GM06990 (cell line): ENCODE measurements around the gene STAMBPL1.

ENCODE experiments used
- DNase-seq: peaks from one replicate; pipeline ENCODE4 v3.0.0-alpha.2; 2011; ENCODE audit not compliant: insufficient read length; ENCODE audit errors: extremely low read depth
- H3K27me3 ChIP-seq: replicated peaks from 2 replicates; pipeline ENCODE4 v1.6.0; 2011; ENCODE audit warnings: low read length; ENCODE audit not compliant: control insufficient read depth, insufficient read depth
- H3K36me3 ChIP-seq: 2 replicates; pipeline ENCODE4 v1.5.1; 2011; ENCODE audit warnings: low read length; ENCODE audit not compliant: control insufficient read depth, insufficient read depth
- H3K4me3 ChIP-seq: replicated peaks from 2 replicates; pipeline ENCODE4 v1.5.1; 2011; ENCODE audit warnings: low read depth, mild to moderate bottlenecking, control low read depth, low read length
- TF ChIP-seq, protein P1 (sequence below): IDR thresholded peaks from 2 replicates; pipeline ENCODE4 v1.5.1; 2011; ENCODE audit warnings: low read length, control low read depth, mild to moderate bottlenecking, inconsistent platforms; ENCODE audit not compliant: insufficient read depth, poor library complexity, severe bottlenecking

Gene STAMBPL1

DNA sequence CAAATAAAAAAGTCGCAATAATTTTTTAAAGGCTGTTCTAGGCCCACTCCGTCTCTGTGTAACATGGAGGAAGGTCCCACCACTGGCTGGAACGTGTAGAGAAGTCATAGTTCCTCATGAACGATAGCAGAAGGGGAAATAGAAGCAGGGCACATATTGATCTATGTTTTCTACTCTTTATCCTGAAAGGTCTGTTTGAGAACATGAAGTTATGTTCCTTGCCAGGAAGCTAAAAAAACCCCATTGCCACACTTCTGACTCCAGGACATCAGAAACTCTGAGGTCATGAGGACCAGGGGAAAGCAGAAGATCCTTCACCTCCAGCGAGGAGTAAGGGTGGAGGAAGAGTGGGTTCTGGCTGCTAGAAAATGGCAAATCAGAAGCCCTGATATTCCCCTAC, 39.2 kb upstream of the STAMBPL1 start:
- Histone ChIP-seq H3K27me3 (no peaks in the 10 kb centered on the region), H3K4me3 (no peak overlapping the region), H3K36me3 (no peaks in the 10 kb centered on the region)
- no peak for DNase-seq
- TF ChIP-seq, protein P1, sequence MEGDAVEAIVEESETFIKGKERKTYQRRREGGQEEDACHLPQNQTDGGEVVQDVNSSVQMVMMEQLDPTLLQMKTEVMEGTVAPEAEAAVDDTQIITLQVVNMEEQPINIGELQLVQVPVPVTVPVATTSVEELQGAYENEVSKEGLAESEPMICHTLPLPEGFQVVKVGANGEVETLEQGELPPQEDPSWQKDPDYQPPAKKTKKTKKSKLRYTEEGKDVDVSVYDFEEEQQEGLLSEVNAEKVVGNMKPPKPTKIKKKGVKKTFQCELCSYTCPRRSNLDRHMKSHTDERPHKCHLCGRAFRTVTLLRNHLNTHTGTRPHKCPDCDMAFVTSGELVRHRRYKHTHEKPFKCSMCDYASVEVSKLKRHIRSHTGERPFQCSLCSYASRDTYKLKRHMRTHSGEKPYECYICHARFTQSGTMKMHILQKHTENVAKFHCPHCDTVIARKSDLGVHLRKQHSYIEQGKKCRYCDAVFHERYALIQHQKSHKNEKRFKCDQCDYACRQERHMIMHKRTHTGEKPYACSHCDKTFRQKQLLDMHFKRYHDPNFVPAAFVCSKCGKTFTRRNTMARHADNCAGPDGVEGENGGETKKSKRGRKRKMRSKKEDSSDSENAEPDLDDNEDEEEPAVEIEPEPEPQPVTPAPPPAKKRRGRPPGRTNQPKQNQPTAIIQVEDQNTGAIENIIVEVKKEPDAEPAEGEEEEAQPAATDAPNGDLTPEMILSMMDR = no peak

DNA sequence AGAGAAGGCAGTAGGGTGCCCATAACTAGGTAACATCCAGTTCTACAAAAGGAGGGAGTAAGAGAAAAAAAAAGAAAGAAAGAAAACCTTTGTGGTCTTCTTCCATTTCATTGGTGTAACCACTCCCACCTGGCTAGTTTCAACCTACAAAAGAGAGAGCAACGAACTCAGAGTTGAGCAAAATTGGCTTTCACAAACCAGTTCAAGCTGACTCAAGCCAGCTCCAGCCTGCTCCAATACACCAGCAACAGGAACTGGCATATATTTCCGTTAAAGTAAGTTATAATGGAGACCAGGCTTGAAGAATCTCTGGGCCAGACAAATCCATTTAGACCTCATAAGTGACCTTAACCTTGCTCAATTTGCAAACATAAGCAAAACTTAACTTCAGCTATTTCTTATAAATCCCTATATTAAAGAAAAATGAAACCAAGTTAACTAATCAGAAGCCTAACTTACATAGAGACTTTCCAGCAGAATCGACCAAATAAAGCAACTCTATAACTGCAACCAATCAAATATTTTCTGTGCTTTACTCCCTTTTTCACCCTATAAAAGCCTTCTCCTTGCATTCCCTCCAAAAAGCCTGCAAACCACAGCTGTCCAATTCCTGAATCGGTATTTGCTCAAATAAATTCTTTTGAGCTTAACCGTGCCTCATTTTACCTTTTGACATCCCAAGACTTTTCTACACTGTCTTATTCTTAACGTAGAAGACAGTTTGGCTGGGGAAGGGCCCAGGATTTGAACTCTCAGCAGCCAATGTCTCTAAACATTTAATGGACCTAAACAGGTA, 38.5 kb upstream of the STAMBPL1 start:
- TF ChIP-seq, protein P1 = no peak
- H3K36me3 ChIP-seq = no peaks in the 10 kb centered on the region
- no peaks in the 10 kb centered on the region for H3K27me3 ChIP-seq
- no peak overlapping the region for H3K4me3 ChIP-seq
- DNase-seq = no peak

DNA sequence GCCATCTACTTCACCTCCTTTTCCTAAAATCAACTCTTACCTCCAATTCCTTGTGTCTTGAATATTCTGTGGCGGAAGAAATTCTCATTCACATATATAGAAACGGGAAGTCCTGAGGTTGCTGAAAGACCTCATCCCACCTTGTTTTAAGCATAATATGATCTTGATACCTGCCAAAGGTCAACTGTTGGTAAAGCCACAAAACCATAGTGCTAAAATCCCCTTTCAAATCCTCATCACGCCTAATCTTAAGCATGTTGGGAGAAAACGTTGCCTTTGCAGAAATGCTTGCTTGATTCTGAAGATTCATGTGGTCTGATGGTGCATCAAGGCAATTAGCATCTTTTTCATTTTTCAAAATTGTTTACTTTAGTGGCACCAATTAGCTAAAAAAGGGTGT, 36.9 kb upstream of the STAMBPL1 start:
- no peak overlapping the region for H3K4me3 ChIP-seq
- no peaks in the 10 kb centered on the region for H3K27me3 ChIP-seq
- H3K36me3 ChIP-seq = no peaks in the 10 kb centered on the region
- no peak for DNase-seq
- TF ChIP-seq, protein P1 = no peak

DNA sequence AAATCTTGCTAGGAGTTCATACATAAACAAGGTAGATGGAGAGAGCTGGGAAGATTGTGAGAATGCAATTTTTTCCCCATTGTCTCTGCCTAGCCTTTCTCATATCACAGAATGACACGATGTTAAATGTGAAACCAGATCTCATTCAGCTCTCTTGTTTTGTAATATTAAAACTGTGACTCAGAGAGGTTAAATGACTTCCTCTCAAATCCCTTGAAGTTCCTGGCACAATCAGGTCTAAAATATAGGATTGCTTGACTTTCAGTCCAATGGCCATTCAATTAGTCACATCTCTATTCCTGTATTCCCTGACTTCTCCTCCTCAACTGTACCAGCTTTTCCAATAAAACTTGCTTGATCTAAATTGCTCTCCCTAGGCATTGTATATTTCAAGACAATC, 31.5 kb upstream of the STAMBPL1 start:
- Histone ChIP-seq H3K4me3 (no peak overlapping the region), H3K36me3 (no peaks in the 10 kb centered on the region), H3K27me3 (no peaks in the 10 kb centered on the region)
- TF ChIP-seq, protein P1 = no peak
- no peak for DNase-seq

DNA sequence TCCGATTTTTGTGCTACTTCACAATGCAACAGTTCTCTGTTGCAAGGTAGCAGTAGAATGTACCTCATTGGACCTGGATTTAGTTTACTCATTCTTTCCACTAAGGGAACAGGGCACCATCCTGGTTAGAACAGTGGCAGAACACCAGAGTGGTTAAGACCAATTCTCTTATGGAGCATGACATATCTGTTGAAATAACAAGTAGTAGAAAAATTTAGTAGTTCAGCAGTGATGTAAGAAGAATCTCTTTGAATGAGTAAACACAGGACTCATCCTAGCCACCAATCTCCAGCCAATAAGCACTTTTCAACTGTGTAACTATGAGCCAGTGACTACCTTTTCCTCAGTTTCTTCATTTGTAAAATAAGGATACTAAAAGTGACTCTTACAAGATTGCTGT, 30.8 kb upstream of the STAMBPL1 start:
- Histone ChIP-seq H3K36me3 (no peaks in the 10 kb centered on the region), H3K27me3 (no peaks in the 10 kb centered on the region), H3K4me3 (no peak overlapping the region)
- TF ChIP-seq, protein P1 = no peak
- no peak for DNase-seq

DNA sequence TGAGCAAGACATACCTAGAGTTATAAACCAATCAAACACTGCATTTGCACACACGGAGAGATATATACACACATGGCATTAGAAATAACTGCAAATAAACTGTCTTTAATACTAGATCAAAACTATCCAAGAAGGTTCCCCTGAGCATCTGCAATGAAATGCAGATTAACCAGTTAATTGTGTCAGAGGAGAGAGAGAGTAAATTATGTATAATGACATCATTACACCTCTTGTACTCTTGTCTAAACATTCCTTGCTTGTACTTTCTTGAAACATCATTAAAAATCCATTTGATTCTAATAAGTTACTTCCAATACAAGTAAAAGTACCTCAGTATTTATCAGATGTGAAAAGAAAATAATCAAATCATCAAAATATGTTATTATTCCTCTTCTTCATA, 29.3 kb upstream of the STAMBPL1 start:
- Histone ChIP-seq H3K36me3 (no peaks in the 10 kb centered on the region), H3K4me3 (no peak overlapping the region), H3K27me3 (no peaks in the 10 kb centered on the region)
- TF ChIP-seq, protein P1 = no peak
- no peak for DNase-seq
